Upper lobe of right lung (tissue), 1 donor: ENCODE results near the gene ZFAND6. TPM values are rescaled to one million over a fixed set of nuclear protein-coding genes. Genes with fewer than 3 reads are reported as not detected.

ENCODE experiments used
- ATAC-seq: fragments of 200-7000 bp; cut with Tn5 transposase; one replicate; pipeline ENCODE4 v1.9.1; 2020; ENCODE audit warnings: mild to moderate bottlenecking, moderate library complexity
- DNase-seq: peaks from one replicate; pipeline ENCODE4 v3.0.0-alpha.2; 2020
- H3K27ac ChIP-seq: fragments of 200-600 bp; one replicate; pipeline ENCODE4 v1.8.0; 2022
- H3K27me3 ChIP-seq: fragments of 200-600 bp; one replicate; pipeline ENCODE4 v1.8.0; 2022; ENCODE audit warnings: mild to moderate bottlenecking
- H3K36me3 ChIP-seq: fragments of 200-600 bp; one replicate; pipeline ENCODE4 v1.8.0; 2022
- H3K4me1 ChIP-seq: fragments of 200-600 bp; one replicate; pipeline ENCODE4 v1.8.0; 2022
- H3K4me3 ChIP-seq: fragments of 200-600 bp; one replicate; pipeline ENCODE4 v1.8.0; 2022; ENCODE audit warnings: mild to moderate bottlenecking
- H3K9me3 ChIP-seq: fragments of 200-600 bp; one replicate; pipeline ENCODE4 v1.8.0; 2022
- CTCF ChIP-seq: fragments of 200-600 bp; IDR thresholded peaks from one replicate; pipeline ENCODE4 v1.8.0; 2022; ENCODE audit warnings: antibody characterized with exemption
- intact Hi-C: fragments of 100-400 bp; cut with DNase I; formaldehyde crosslinking; loops from one replicate; pipeline ENCODE4 v1.11.0; 2022
- total RNA-seq: library from RNA; stranded (reverse); fragmentation: NEBNext Ultra II Directional; extraction: Animal tissue kit (Norgen Biotek cat#: 25700); gene quantifications from one replicate; pipeline ENCODE4 v1.2.1, GENCODE V29; 2021
- donor health status: DM: no; HTN: yes; CAD: no; lungs with severe emphysema.

ZFAND6 gene
- total RNA-seq, 1 donor from 2014 or later, result 79.5 TPM

DNA sequence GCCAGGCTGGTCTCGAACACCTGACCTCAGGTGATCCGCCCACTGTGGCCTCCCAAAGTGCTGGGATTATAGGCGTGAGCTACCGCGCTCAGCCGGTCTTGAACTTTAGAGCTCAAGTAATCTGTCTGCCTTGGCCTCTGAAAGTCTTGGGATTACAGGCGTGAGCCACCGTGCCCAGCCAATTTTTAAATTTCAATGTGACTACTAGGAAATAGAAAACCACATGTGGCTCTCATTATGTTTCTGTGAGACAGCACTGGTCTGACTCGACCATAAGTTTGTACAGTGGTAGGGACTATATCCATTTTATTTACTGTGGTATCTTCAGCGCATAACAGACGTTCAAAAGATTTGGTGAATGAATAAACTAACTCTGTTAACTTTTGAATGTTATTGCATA lies 9.1 kb downstream of the ZFAND6 start:
- intact Hi-C loops, result no loop called here
- Histone ChIP-seq H3K27ac (no peak overlapping the region), H3K36me3 (no peaks in the 10 kb centered on the region), H3K4me1 (peaks cover 34% of the 10 kb centered on the region), H3K4me3 (no peak overlapping the region), H3K9me3 (no peaks in the 10 kb centered on the region), H3K27me3 (no peaks in the 10 kb centered on the region)
- DNase-seq, result no peak
- ATAC-seq, result no peak
- TF ChIP-seq CTCF, result no peak

GRCh38 chr15:80070840-80071239 lies 11.4 kb downstream of the ZFAND6 start:
- peaks cover 45% of the 10 kb centered on the region for H3K4me1 ChIP-seq
- intact Hi-C loops, result no loop called here

DNA sequence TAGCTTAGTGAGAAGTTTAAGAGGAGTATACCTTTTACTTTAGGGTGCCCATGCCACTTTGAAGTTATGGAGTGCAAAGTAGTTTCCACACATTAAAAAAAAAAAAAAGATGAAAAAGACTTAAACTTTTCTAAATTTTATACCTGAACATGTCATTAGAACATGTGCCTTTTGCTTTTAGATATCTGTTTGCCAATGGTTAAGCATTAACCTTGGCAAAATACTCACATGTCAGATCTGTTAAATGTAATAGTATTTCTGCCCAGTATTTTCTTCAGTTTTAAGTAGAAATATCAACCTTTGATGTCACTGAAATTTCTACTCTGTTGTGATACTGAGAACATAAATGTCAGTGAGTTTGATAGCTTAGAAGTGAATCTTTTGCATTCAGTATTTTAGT lies 12.2 kb downstream of the ZFAND6 start:
- Histone ChIP-seq H3K4me1 (peaks cover 53% of the 10 kb centered on the region), H3K9me3 (no peaks in the 10 kb centered on the region), H3K27me3 (no peaks in the 10 kb centered on the region), H3K4me3 (peak overlapping the region; percentile 35), H3K36me3 (no peaks in the 10 kb centered on the region), H3K27ac (no peak overlapping the region)
- no peak for DNase-seq
- no peak for ATAC-seq
- intact Hi-C loops, result no loop called here
- no peak for TF ChIP-seq CTCF

More at GRCh38 chr15:80070840-80071239, 11.4 kb downstream of the ZFAND6 start:
- H3K9me3 ChIP-seq, result no peaks in the 10 kb centered on the region
- no peaks in the 10 kb centered on the region for H3K36me3 ChIP-seq
- DNase-seq, result no peak
- no peaks in the 10 kb centered on the region for H3K27me3 ChIP-seq
- H3K27ac ChIP-seq, result no peak overlapping the region
- ATAC-seq, result no peak
- no peak overlapping the region for H3K4me3 ChIP-seq
- TF ChIP-seq CTCF, result no peak

DNA sequence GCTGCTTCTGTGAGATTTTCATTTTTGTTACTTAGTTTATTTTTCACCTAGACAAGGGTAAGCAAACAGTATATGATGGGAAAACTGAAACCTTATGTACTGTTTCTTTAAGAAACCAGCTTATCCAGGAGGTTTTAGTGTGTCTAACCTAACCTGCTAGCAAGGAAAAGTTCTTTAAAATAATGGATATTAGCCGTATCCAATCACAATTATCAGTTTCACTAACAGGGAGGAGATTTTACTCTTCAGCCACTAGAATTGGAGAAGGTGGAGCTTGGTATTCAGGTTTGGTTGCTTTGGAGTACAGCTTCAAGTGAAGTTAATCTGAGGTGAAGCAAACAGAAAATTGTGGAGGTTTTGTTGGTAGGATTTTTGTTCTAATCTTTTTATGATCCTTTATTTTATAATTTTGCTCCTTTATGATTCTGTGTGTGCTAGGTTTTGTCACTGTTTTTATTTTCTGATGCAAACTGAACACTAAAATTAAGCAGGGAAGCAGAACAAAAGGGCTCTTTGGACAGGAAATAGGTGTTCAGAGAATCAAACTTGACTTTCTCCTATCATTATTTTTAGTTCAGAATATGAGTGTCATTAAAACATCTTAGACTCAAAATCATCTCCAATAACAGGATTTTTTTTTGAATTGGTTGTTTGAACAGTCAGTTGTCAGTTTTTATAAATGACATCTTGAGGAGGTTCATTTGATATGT lies 13.0 kb downstream of the ZFAND6 start:
- no peak overlapping the region for H3K27ac ChIP-seq
- no peak for DNase-seq
- H3K9me3 ChIP-seq, result no peaks in the 10 kb centered on the region
- no peaks in the 10 kb centered on the region for H3K36me3 ChIP-seq
- no peaks in the 10 kb centered on the region for H3K27me3 ChIP-seq
- H3K4me3 ChIP-seq, result peak overlapping the region; percentile 35
- peaks cover 57% of the 10 kb centered on the region for H3K4me1 ChIP-seq
- intact Hi-C loops, result no loop called here
- TF ChIP-seq CTCF, result no peak
- peak; percentile 92 for ATAC-seq

- Histone ChIP-seq H3K9me3 (no peaks in the 10 kb centered on the region), H3K36me3 (no peaks in the 10 kb centered on the region), H3K4me3 (peak overlapping the region; percentile 35), H3K4me1 (peaks cover 57% of the 10 kb centered on the region), H3K27ac (no peak overlapping the region), H3K27me3 (no peaks in the 10 kb centered on the region)
- intact Hi-C loops, result no loop called here
- DNase-seq, result no peak
- no peak for ATAC-seq
- no peak for TF ChIP-seq CTCF
These were observed 13.7 kb downstream of the ZFAND6 start for GRCh38 chr15:80073197-80073596.
